MM.1S (cell line): Measurements from ENCODE around the gene DGCR6L.
"Not testable (repeated sequence)": the region's sequence is repeated elsewhere in the genome, so short reads cannot be mapped to it uniquely, and the experiment has no call there.

Experiments
- DNase-seq: peaks from one replicate; pipeline ENCODE4 v3.0.0-alpha.2; 2015
- H2AFZ ChIP-seq: fragments of 300-600 bp; sonication (generic); 2 replicates; pipeline ENCODE4 v1.6.0; 2016; ENCODE audit warnings: antibody characterized with exemption, low read length
- H3F3A ChIP-seq: fragments of 300-600 bp; sonication (generic); 2 replicates; pipeline ENCODE4 v1.6.1; 2016; ENCODE audit warnings: mild to moderate bottlenecking, antibody characterized with exemption, low read length, moderate library complexity, mixed read lengths; ENCODE audit not compliant: insufficient read depth
- H3K27ac ChIP-seq: fragments of 300-600 bp; sonication (generic); 2 replicates; pipeline ENCODE4 v1.5.1; 2016; ENCODE audit warnings: mild to moderate bottlenecking, low read length
- H3K27me3 ChIP-seq: fragments of 300-600 bp; sonication (generic); replicated peaks from 2 replicates; pipeline ENCODE4 v1.6.0; 2016; ENCODE audit warnings: low read length; ENCODE audit not compliant: insufficient read depth
- H3K36me3 ChIP-seq: fragments of 300-600 bp; sonication (generic); replicated peaks from 2 replicates; pipeline ENCODE4 v1.6.1; 2016; ENCODE audit warnings: mild to moderate bottlenecking, low read length, mixed read lengths; ENCODE audit not compliant: insufficient read depth
- H3K4me1 ChIP-seq: fragments of 300-600 bp; sonication (generic); 2 replicates; pipeline ENCODE4 v1.6.1; 2016; ENCODE audit warnings: low read length, mixed read lengths
- H3K4me2 ChIP-seq: fragments of 300-600 bp; sonication (generic); 2 replicates; pipeline ENCODE4 v1.6.0; 2016; ENCODE audit warnings: low read depth, low read length
- H3K4me3 ChIP-seq: fragments of 300-600 bp; sonication (generic); 2 replicates; pipeline ENCODE4 v1.5.1; 2016; ENCODE audit warnings: low read length, mixed read lengths
- H3K79me2 ChIP-seq: fragments of 300-600 bp; sonication (generic); 2 replicates; pipeline ENCODE4 v1.6.1; 2016; ENCODE audit warnings: mixed run types, low read length, mixed read lengths
- H3K9ac ChIP-seq: fragments of 300-600 bp; sonication (generic); 2 replicates; pipeline ENCODE4 v1.6.1; 2016; ENCODE audit warnings: low read length, mixed read lengths
- H3K9me2 ChIP-seq: fragments of 300-600 bp; sonication (generic); replicated peaks from 2 replicates; pipeline ENCODE4 v1.6.1; 2016; ENCODE audit warnings: mild to moderate bottlenecking, low read length, mixed read lengths; ENCODE audit not compliant: insufficient read depth
- H3K9me3 ChIP-seq: fragments of 300-600 bp; sonication (generic); replicated peaks from 2 replicates; pipeline ENCODE4 v1.6.1; 2016; ENCODE audit warnings: mild to moderate bottlenecking, low read length, mixed read lengths; ENCODE audit not compliant: insufficient read depth
- H4K20me1 ChIP-seq: fragments of 300-600 bp; sonication (generic); 2 replicates; pipeline ENCODE4 v1.6.1; 2016; ENCODE audit warnings: mild to moderate bottlenecking, low read length, moderate library complexity, mixed read lengths; ENCODE audit not compliant: insufficient read depth
- CTCF ChIP-seq: fragments of 300-600 bp; sonication (generic); IDR thresholded peaks from 2 replicates; pipeline ENCODE4 v1.5.1; 2016; ENCODE audit warnings: antibody characterized with exemption, low read length, mixed read lengths
- EZH2 ChIP-seq: fragments of 300-600 bp; sonication (generic); optimal IDR thresholded peaks from 2 replicates; pipeline ENCODE3; 2017; ENCODE audit warnings: low read depth, mild to moderate bottlenecking, antibody characterized with exemption, low read length, mixed read lengths
- EZH2phosphoT487 ChIP-seq: fragments of 300-600 bp; sonication (generic); IDR thresholded peaks from 2 replicates; pipeline ENCODE4 v1.6.1; 2018; ENCODE audit warnings: antibody characterized with exemption, low read length

Gene DGCR6L

GRCh38 chr22:20275836-20276235 is 44.0 kb downstream of the DGCR6L start:
- H3K79me2 ChIP-seq: no peaks in the 10 kb centered on the region
- no peaks in the 10 kb centered on the region for H3F3A ChIP-seq
- H4K20me1 ChIP-seq: no peaks in the 10 kb centered on the region

GRCh38 chr22:20275325-20275724 is 44.5 kb downstream of the DGCR6L start:
- H2AFZ ChIP-seq, H3F3A ChIP-seq, H3K9ac ChIP-seq, H3K79me2 ChIP-seq, H3K9me2 ChIP-seq, H3K4me2 ChIP-seq, DNase-seq, H4K20me1 ChIP-seq, H3K4me1 ChIP-seq, H3K4me3 ChIP-seq, H3K36me3 ChIP-seq, H3K27ac ChIP-seq, H3K9me3 ChIP-seq: not testable (repeated sequence)
- H3K27me3 ChIP-seq: peaks cover 42% of the 10 kb centered on the region

More at GRCh38 chr22:20275836-20276235, 44.0 kb downstream of the DGCR6L start:
- Histone ChIP-seq H2AFZ (no peak overlapping the region), H3K9me2 (no peaks in the 10 kb centered on the region), H3K36me3 (no peaks in the 10 kb centered on the region), H3K4me2 (no peak overlapping the region), H3K9me3 (no peaks in the 10 kb centered on the region), H3K9ac (no peak overlapping the region), H3K4me1 (no peaks in the 10 kb centered on the region), H3K4me3 (no peak overlapping the region), H3K27ac (no peak overlapping the region), H3K27me3 (peaks cover 45% of the 10 kb centered on the region)
- no peak for TF ChIP-seq EZH2phosphoT487
- no peak for TF ChIP-seq CTCF
- no peak for TF ChIP-seq EZH2
- DNase-seq: no peak

GRCh38 chr22:20274374-20274773 is 45.5 kb downstream of the DGCR6L start:
- not testable (repeated sequence) for H3K79me2 ChIP-seq, H3K36me3 ChIP-seq, H3K9ac ChIP-seq, H3K9me3 ChIP-seq, H3K4me1 ChIP-seq, H3K4me3 ChIP-seq, H2AFZ ChIP-seq, H4K20me1 ChIP-seq, H3K9me2 ChIP-seq, DNase-seq, H3K4me2 ChIP-seq, H3K27ac ChIP-seq, H3F3A ChIP-seq
- H3K27me3 ChIP-seq: peaks cover 40% of the 10 kb centered on the region

- no peaks in the 10 kb centered on the region for H3K9me3 ChIP-seq
- no peak overlapping the region for H3K4me2 ChIP-seq
- H2AFZ ChIP-seq: no peak overlapping the region
- H3K36me3 ChIP-seq: no peaks in the 10 kb centered on the region
- no peaks in the 10 kb centered on the region for H3K79me2 ChIP-seq
- H3K9me2 ChIP-seq: no peaks in the 10 kb centered on the region
- DNase-seq: no peak
- no peaks in the 10 kb centered on the region for H3F3A ChIP-seq
- no peak for TF ChIP-seq CTCF
- TF ChIP-seq EZH2phosphoT487: no peak
- no peak for TF ChIP-seq EZH2
- no peaks in the 10 kb centered on the region for H4K20me1 ChIP-seq
- H3K4me3 ChIP-seq: no peak overlapping the region
- no peak overlapping the region for H3K9ac ChIP-seq
- H3K27ac ChIP-seq: no peak overlapping the region
- H3K4me1 ChIP-seq: no peaks in the 10 kb centered on the region
- H3K27me3 ChIP-seq: peaks cover 38% of the 10 kb centered on the region
Measured at GRCh38 chr22:20273758-20274181, 46.1 kb downstream of the DGCR6L start.
